ENCODE results near the gene C9orf50.

- TF ChIP-seq, protein P1, sequence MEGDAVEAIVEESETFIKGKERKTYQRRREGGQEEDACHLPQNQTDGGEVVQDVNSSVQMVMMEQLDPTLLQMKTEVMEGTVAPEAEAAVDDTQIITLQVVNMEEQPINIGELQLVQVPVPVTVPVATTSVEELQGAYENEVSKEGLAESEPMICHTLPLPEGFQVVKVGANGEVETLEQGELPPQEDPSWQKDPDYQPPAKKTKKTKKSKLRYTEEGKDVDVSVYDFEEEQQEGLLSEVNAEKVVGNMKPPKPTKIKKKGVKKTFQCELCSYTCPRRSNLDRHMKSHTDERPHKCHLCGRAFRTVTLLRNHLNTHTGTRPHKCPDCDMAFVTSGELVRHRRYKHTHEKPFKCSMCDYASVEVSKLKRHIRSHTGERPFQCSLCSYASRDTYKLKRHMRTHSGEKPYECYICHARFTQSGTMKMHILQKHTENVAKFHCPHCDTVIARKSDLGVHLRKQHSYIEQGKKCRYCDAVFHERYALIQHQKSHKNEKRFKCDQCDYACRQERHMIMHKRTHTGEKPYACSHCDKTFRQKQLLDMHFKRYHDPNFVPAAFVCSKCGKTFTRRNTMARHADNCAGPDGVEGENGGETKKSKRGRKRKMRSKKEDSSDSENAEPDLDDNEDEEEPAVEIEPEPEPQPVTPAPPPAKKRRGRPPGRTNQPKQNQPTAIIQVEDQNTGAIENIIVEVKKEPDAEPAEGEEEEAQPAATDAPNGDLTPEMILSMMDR (IDR thresholded peaks at IDR 0.05) = no peak
- TF ChIP-seq POLR2A (IDR thresholded peaks at IDR 0.05) = no peak
Observed at GRCh38 chr9:129644365-129644764, 23.5 kb upstream of the C9orf50 start.
